HG03135 (cell line): ENCODE measurements around the gene CCDC88C.
"Not testable (repeated sequence)": the region's sequence is repeated elsewhere in the genome, so short reads cannot be mapped to it uniquely, and the experiment has no call there.

Source experiments
- ATAC-seq: cut with Tn5 transposase; IDR thresholded peaks from one replicate; pipeline ENCODE4 v1.9.1; 2021; ENCODE audit warnings: mild to moderate bottlenecking, moderate library complexity; ENCODE audit not compliant: unreplicated experiment

Gene CCDC88C

DNA sequence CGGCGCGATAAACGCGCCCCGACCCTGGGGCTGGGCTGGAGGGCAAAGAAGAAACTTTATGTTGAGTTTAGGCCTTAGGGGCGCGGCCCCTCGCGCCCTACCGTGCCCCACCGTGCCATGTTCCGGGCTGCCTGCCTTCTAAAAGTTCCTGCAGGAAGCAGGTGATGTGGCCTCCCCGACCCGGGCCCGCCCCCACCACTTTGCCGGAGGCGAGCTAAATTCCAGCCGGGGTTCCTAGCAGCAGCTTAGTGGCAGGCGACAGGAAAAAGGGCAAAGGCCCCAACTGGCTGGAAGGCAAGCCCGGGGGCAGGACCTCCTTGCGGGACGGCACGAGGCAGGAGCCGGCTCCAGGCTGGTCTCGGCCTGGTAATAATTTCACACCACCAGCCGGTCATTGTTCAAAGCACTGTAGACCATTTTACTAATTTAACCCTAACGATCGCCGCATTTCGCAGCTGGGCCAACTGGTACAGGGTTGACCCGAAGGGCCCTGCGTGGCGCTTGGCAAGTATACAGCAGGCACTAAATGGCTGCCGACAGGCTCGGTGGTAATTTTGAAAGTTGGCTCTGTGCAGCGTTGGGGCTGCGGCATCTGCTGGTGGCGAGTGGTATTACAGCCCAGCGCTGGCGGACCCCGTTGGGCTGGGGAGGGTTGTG, 895 bp upstream of the CCDC88C start:
- ATAC-seq = no peak

DNA sequence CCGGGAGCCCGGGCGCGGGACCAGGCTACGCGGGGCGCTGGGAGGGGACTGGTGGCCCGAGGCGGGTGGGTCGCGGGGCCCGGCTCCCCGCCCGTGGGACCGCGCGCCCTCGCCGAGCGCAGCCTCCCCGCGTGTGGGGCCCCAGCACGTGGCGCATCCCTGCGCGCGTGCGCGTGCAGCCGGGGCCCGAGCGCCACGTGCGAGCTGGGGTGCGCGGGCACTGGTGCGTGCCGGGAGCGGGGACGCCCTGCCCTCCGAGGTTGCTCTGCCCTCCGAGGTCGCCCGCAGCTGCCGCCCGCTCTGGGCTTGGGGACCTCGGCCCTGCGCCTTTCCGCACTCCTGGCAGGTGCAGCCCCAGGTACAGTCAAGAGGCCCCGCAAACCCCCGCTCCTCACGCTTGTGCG, 365 bp upstream of the CCDC88C start:
- peak; percentile 27 for ATAC-seq

DNA sequence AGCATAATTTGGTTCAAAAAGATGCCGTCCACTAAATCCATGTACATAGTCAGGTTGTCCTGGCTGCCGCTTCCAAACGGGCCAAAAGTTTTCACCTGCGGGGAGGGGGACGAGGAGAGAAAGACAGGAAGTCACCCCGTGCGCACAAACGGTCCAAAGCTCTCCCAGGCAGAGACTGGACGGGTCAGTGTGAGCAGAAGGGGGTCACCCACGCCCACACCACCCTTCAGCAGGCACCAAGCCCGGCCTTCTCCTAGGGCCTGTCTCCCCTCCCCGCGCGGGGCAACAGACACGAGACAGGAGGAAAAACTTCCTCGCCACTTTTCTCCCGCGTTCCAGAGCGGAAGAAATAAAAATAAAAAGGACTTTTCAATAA, 888 bp downstream of the CCDC88C start:
- ATAC-seq = no peak

DNA sequence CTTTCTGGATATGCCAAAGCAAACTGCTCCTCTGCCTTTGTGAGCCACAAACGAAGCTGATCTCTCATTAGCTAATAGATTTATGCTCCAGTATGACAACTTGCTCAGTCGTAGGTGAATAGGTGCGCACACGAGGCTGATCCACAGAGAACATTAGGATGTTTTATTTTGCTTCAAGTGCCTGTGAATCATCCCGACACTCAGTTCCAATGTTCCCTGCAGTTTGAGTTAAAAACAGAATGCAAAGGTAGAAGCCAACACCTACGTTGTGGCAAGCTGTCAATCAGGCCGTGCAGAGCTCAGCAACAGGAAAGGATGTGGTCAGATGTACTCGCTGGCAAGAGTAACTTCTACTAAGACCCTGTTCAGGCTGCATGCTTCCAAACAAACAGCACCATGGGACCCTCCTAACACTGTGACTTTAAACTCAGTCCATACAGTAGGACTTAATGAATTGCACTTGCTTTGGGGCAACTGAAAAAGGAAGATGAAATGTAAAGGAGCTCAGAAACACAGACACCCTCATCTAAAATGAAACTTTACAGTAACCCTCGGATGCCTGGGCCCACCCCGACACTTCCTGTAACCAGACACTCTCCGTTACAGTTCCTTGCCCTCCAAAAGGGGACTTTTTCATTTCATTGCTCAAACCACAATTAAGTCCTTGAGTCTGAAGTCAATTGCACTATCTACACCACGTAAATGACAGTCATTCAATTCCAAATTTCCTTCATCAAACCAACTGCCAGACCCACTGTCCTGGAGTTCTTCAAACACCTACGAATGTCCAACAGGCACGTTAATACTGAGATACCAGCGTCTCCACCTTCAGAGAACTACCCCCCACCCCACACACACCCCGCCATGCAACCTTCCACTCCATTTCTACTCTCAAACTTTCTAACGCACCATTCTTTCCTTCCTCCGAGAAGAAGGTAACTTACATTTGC, 1.6 kb downstream of the CCDC88C start:
- peak; percentile 57 for ATAC-seq

DNA sequence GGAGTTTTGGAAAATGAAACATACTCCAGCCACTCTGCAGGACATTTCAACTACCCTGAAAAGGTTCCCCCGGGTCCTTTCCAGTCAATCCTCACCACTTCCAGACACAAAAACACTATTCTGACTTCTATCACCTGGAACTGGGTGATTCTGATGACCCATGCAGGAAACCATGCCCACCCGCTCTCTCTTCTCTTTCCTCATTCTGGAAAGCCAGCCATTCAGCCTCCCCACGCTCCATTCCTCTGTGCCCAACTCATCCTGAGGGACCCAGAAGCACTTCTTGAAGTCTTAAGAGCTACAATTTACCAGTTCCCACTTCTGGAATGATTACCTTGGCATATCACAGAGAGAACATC, 3.2 kb downstream of the CCDC88C start:
- no peak for ATAC-seq

DNA sequence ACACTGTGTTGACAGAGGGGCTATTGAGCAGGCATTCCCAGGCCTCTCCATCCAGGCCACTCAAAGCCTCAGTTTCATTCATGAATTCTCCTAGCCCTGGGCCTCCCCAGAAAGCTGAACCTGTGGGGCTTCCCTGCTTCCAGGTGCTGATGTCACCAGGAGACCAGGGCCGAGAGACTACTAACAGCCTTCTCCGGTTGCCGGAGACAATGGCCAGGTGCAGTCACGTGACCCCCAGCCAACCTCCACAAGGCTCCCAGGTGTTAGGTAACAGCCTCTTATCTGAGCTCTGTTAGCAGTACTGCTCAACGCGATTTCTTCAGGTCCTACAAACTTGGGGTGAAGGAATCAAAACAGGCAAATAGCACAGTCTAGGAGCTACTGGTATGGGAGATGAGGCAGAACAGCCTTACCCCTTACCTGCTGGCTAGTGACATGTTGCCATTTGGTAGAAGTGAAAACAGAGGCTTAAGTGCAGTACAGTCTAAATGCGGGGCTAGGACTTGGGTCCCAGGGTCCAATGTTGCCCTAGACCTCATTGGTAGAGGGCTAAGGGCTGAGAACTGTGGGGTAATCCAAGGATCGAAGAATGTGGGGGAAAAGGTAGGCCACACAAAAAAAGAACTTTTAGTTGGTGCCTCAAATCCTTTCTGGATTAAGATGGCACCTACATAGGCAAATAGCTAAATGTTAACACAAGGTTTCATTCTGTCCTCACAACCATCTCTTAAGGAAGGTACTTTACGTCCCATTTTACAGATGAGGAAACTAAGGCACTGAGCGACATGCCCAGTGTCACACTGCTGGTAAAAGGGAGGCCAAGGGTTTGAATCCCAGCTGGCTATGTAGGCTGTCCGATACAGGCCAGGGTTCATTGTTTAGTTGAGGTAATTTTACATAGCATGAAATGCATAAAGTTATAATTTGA, 3.8 kb downstream of the CCDC88C start:
- ATAC-seq = no peak

DNA sequence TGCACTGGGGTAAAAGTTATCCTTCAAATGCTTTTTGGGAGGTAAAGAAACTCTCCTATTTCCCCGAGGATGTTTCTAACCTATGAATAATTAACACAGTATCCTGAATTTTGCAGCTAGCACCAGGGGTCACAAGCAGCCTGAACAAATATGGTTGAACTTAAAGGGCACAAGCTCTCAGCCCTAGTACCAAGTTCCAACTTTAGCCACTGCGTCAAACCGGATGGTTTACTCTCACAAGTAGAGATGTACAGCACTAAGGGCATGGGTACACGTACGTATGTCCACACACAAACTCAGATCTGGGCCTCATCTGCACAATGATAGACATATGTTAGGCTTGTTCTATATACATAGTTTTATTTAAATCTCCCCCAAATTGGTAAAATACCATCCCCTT, 4.7 kb downstream of the CCDC88C start:
- ATAC-seq = no peak

DNA sequence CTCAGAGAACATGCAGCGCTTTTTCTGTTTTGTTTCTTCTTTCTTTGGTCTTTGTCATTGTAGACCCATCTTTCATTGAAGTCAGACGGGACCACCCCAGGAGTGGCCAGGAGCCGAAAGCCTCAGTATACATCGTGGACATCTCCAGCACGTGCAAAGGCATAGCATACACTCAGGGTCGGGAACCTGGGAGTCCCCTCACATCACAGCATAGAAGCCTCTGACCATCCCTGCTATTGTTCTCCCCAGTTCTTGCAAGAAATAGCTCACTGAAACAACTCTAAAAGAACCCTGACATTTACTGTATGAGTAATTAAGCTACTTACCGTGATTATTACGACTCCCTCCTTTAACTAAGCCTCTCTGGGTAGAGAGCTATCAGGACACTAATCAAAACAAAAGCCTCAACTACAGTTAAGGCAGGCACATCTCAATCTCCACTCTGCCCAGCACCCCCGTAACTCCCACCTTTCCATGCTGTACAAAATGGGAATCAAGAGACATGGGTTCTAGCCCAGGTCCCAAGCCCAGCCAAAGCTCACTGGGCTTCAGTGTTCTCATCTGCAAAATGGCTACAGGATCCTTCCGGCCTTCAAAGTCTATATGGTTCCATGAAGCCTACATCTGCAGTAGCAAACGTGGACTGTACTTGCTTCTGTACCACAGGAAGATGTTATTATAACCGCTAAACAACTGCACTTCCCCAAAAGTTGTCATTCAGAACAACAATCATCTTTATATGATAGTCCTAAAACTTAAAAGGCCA, 6.7 kb downstream of the CCDC88C start:
- ATAC-seq = no peak

DNA sequence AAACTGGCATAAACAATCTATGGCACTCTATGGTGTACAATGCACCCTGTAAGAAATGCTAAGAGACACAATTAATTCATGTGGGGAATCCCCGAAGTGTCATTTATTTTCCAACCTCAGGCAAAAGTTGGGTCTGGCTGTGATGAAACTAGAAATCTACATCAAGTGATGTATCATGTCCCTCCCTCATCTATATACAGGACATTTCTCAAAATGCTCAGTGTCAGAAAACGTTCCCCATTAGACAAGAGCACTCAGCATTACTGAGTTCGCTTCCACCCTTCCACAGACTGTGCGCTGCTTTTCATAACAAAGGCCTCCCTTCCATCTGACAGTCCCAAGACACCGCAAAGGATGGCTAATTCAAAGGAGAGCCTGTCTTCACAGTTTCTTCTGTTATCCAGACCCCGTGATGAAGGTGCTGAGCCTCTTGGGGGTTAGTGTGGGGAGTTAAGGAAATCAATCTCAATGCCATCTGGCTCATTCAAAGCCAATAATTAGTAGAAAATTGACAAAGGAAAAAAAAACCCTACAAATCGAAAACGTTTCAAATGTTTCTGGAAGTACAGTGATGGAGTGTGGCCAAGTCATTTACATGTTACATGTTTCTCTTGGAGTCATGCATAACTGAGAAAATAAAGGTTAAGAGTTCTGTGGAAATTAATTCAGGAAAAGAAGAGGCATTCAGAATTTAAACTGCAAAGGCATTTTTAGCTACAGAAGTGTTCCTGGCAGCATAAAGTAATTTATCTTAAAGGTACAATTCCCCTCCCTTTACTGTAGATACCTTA, 7.5 kb downstream of the CCDC88C start:
- ATAC-seq = no peak

DNA sequence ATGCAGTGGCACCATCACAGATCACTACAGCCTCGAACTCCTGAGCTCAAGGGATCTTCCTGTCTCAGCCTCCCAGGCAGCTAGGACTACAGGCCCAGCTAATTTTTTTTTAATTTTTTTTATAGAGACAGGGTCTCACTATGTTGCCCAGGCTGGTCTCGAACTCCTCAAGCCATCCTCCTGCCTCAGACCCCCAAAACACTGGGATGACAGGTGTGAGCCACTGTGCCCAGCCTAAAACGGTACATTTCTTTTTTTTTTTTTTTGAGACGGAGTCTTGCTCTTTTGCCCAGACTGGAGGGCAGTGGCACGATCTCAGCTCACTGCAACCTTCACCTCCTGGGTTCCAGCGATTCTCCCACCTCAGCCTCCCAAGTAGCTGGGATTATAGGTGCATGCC, 8.4 kb downstream of the CCDC88C start:
- ATAC-seq = not testable (repeated sequence)

DNA sequence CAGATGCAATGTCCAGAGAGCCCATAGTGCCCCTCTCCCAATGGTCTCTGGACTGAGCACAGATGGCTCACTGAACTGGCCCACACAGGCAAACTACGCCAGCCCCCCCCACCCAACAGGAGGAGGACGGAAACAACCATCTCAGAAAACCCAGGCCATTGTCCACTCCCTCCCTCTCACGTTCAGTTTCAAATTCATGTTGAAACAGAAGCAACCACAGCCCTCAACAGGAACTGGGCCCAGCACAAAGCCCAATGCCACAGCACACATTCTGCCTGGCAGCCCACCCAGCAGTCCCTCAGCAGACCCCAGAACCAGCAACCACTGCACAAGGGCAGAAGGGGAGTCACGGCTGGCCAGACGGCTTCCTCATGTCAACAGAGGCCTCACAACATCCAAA, 10.6 kb downstream of the CCDC88C start:
- ATAC-seq = no peak

DNA sequence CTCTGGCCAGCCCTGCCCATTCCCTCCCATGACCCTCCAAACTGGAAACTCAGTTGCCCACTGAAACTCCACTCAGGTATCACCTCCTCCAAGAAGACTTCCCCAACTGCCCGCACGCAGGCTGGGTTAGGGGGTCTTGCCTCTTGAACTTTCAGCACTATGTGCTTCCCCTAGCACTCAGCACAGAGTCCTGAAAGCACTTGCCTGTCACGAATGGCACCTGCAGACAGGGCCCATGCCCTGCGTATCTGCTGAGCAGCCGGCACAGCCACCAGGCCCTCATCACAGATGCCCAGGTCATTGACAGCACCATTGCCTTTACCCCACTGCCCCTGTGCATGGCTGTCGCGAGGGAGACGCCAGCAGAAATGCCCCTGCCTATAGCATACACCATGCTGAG, 11.2 kb downstream of the CCDC88C start:
- no peak for ATAC-seq

DNA sequence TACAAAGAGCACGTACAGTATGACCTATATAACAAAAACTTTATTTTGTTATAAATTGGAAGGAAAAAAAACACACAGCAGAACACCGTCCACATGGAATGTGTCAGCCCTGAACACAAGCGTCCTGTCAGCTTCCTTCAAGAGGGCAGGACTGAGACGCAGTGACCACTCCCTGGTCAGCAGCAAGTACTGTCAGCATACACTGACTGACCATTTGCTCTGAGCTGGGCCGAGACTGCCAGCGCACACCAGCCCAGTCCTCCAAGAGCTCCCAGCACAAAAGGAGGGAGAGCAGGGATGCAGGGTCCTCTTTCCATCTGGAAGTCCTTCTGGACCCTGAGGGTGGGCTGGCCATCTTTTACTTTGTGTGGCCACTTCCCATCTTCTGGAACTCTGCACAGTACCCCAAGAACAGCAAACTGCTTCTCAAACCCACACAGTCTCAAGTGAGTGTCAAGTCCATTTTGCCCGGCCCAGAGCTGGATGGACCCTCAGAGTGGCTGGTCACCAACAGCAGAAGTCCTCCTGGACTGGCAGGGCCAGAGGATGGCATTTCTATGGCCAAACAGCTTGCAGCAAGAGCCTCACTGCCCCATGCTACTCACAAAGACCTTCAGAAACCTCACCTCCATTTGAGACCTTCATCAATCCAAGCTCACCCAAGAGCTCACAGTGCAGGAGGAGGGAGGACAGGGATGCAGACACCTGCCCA, 11.7 kb downstream of the CCDC88C start:
- ATAC-seq = no peak

DNA sequence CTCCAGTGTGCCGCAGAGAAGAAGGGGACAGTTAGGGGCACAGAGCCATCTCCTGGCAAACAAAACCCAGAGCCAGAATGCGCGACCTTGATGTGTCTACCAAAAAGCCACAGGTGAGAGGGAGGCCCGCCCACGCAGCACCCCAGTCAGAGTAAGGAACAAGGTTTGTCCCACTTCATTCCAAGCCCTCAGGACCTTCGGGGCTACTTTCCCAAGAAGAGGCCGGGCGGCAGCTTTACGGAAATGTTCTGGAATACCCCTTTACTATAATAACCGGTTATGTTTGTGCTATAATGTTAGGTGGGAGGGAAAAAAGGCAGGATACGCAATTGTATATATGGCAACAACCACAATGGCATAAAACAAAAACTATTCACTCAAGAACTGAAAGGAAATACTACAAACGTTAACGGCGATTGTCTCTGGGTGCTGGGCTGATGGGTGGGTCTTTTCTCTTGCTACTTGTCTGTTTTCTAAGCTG, 12.3 kb downstream of the CCDC88C start:
- ATAC-seq = no peak

DNA sequence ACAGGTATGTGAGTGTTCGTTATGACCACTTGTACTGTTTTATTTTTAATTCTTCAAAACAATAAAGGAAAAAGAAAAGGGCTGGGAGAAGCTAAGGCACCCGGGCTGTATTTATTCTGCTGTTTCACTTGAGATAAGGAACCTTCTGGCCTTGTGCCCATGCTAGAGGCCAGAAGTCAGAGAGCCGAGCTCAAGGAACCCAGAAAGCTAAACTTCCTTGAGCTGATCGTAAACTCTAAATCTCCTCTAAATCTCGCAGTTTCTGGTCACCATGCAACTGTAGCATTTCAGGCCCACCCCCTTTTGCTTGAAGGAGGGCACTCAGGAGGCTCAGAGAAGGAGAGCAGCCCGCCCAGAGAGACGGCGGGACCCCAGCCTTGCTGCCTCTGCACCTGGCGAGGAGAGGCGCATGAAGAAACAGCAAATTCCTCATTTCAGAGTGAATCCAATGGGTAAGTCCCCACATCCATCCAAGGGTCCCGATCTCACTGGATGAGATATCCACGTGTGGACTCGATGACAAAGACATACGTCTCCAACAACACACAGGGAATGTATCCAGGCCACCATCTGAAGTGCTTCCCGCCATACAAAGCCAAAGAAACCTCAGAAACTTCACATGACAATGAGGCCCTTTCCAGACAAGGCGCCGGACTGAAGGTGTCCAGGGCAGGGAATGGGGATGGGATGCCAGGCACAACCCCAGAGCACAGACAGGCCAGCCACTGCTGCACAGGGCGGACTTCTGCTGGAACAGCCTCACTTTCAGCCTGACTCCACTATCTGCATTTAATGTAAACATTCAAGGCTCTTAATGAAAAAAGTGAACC, 14.6 kb downstream of the CCDC88C start:
- ATAC-seq = no peak

DNA sequence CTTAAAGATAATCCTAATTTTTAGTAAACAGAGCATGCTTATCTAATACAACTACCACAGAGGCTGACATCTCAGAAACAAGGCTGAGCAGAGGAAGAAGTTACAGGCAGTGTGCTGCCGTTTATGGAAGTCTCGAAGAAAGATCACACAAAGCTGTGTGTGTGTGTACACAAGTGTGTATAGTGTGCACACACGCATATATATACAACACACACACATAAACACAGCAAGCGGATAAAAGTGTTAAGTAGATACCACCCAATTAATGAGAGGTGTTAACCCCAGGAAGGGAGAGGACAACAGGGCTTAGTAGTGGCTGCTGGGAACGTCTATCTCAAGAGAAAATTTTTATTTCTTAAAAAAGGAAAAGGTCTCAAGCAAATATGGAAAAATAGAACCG, 15.3 kb downstream of the CCDC88C start:
- no peak for ATAC-seq

DNA sequence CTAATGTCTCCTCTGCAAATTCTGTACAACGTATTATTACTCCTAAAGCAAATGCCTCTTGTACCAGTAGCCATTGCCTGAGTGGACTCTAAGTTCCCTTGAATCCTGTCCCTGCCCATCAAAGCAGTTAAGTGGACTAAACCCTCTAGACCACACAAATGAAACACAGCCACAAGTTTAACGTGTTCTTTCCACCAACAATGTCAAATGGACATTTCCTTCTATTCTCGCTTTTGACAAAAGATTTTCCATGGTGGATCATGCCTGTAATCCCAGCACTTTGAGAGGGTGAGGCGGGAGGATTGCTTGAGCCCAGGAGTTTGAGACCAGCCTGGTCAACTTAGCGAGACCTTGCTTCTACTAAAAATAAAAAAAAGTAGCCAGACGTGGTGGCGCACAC, 15.9 kb downstream of the CCDC88C start:
- ATAC-seq = no peak

DNA sequence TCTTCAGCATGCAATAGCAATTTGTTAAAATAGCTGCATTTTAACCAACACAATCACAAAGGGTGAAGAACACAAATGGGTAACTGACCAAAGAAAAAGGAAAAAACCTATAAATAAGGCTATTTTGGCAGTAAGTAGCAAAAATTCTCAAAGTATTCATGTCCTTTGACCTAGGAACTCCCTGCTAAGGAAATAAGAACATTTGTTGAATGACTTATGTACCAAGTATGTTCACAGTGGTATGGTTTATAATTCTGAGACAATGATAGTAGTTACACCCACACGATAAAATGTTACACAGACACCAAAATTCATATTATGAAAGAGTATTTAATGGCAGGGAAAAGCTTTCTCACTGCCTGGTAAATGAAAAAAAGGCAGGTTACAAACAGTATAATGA, 16.9 kb downstream of the CCDC88C start:
- no peak for ATAC-seq
